GM23338 (cell line): Measurements from ENCODE around the gene NTNG1.

ENCODE experiments used
- EZH2 ChIP-seq: fragments of 200-600 bp; sonication (generic); IDR thresholded peaks from one replicate; pipeline ENCODE4 v1.8.0; 2017; ENCODE audit warnings: antibody characterized with exemption, mild to moderate bottlenecking, low read depth; ENCODE audit not compliant: unreplicated experiment
- JUNB ChIP-seq: IDR thresholded peaks from one replicate; pipeline ENCODE4 v1.6.1; 2016; ENCODE audit warnings: antibody characterized with exemption; ENCODE audit not compliant: unreplicated experiment
- NANOG ChIP-seq: IDR thresholded peaks from 2 replicates; pipeline ENCODE4 v1.6.1; 2016; ENCODE audit warnings: antibody characterized with exemption, borderline replicate concordance
- POLR2AphosphoS5 ChIP-seq: IDR thresholded peaks from 2 replicates; pipeline ENCODE4 v1.6.1; 2016; ENCODE audit warnings: antibody characterized with exemption, low read depth
- TF ChIP-seq, protein P1 (sequence below), 2 experiments: fragments of 200-600 bp in 1 of 2; sonication (generic) in 1 of 2; conservative IDR thresholded peaks; 2 replicates each; pipeline versions ENCODE4 v1.5.1 to v1.6.1; 2016 to 2017; ENCODE audit warnings: antibody characterized with exemption in 2 of 2, low read depth in 2 of 2, mild to moderate bottlenecking in 2 of 2, moderate library complexity in 1 of 2
- TF ChIP-seq, protein P2 (sequence below): IDR thresholded peaks from one replicate; pipeline ENCODE4 v1.6.1; 2018; ENCODE audit warnings: antibody characterized with exemption; ENCODE audit not compliant: unreplicated experiment

DNA sequence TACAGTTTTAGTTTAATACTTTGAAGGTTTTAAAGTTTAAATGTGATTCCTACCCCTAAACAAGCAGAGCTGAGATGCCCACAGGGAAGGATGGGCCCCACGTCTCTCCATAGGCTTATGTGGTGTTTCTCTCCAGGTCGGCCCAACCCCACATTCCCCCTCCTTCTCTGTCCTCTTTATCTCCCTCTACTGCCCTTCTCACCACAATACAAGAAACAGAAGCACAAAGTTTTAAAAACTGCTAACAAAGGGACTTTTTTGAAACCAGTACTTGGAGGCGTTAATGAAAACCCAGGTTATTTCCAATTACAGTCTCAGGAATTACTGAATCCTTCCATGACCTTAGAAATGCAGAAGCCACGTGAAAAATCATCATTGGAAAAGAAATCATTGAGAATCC is 324.0 kb downstream of the NTNG1 start:
- TF ChIP-seq, protein P1, sequence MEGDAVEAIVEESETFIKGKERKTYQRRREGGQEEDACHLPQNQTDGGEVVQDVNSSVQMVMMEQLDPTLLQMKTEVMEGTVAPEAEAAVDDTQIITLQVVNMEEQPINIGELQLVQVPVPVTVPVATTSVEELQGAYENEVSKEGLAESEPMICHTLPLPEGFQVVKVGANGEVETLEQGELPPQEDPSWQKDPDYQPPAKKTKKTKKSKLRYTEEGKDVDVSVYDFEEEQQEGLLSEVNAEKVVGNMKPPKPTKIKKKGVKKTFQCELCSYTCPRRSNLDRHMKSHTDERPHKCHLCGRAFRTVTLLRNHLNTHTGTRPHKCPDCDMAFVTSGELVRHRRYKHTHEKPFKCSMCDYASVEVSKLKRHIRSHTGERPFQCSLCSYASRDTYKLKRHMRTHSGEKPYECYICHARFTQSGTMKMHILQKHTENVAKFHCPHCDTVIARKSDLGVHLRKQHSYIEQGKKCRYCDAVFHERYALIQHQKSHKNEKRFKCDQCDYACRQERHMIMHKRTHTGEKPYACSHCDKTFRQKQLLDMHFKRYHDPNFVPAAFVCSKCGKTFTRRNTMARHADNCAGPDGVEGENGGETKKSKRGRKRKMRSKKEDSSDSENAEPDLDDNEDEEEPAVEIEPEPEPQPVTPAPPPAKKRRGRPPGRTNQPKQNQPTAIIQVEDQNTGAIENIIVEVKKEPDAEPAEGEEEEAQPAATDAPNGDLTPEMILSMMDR (conservative IDR thresholded peaks at IDR 0.05; ENCODE audit: low read depth in 2 of 2), result peak; percentile 47 to 52
- TF ChIP-seq POLR2AphosphoS5, result no peak
- TF ChIP-seq, protein P2, sequence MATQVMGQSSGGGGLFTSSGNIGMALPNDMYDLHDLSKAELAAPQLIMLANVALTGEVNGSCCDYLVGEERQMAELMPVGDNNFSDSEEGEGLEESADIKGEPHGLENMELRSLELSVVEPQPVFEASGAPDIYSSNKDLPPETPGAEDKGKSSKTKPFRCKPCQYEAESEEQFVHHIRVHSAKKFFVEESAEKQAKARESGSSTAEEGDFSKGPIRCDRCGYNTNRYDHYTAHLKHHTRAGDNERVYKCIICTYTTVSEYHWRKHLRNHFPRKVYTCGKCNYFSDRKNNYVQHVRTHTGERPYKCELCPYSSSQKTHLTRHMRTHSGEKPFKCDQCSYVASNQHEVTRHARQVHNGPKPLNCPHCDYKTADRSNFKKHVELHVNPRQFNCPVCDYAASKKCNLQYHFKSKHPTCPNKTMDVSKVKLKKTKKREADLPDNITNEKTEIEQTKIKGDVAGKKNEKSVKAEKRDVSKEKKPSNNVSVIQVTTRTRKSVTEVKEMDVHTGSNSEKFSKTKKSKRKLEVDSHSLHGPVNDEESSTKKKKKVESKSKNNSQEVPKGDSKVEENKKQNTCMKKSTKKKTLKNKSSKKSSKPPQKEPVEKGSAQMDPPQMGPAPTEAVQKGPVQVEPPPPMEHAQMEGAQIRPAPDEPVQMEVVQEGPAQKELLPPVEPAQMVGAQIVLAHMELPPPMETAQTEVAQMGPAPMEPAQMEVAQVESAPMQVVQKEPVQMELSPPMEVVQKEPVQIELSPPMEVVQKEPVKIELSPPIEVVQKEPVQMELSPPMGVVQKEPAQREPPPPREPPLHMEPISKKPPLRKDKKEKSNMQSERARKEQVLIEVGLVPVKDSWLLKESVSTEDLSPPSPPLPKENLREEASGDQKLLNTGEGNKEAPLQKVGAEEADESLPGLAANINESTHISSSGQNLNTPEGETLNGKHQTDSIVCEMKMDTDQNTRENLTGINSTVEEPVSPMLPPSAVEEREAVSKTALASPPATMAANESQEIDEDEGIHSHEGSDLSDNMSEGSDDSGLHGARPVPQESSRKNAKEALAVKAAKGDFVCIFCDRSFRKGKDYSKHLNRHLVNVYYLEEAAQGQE, result no peak
- TF ChIP-seq NANOG, result no peak
- no peak for TF ChIP-seq JUNB
- no peak for TF ChIP-seq EZH2
